DMS114 treated with DMSO at 0.1 percent for 48 hours (cell line): ENCODE measurements around the gene ST3GAL4.

Experiments
- DNase-seq: peaks from one replicate; lab custom pipeline; 2025; ENCODE audit not compliant: unreplicated experiment; lab: John Stamatoyannopoulos, UW

Gene ST3GAL4

GRCh38 chr11:126328938-126329643 is 26.4 kb upstream of the ST3GAL4 start:
- no peak for DNase-seq

GRCh38 chr11:126329644-126330211 is 25.8 kb upstream of the ST3GAL4 start:
- no peak for DNase-seq

- no peak for DNase-seq
These were observed 24.2 kb upstream of the ST3GAL4 start for GRCh38 chr11:126331286-126331685.

DNA sequence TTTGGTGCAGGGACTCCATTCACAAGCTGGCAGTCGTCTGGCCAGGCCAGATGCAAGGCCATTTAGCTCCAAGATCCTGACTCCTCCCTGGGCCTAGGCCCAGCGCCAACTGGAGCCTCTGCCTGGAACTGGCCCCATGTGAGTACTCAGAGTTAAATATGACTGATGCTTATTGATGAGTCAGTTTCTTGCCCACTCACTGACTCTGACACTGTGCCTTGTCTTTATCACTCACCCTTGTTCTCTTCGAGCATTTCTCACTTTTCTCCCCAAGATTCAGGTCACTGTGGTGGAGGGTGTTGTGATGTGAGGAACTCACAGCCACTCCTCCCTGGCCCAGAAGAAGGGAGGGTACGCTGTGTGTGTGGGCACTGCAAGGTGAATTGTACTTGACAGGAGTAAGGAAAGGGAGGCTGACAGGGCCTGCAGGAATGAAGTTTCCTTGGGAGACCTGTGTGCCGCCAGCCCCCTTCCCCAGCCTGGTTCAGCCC is 23.2 kb upstream of the ST3GAL4 start:
- no peak for DNase-seq

- DNase-seq: no peak
These were observed 22.3 kb upstream of the ST3GAL4 start for GRCh38 chr11:126333142-126333541.

- DNase-seq: no peak
These were observed 20.6 kb upstream of the ST3GAL4 start for GRCh38 chr11:126334659-126335462.

DNA sequence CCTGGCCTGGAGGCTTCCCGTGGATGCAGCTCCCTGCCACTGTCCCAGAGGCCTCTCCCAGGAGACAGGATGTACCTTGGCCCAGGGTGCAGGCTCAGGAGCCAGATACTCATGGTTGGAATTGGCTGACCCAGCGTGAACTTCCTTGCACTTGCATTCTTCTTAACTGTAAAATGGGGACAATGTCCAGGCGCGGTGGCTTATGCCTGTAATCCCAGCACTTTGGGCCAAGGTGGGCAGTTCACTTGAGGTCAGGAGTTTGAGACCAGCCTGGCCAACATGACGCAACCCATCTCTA is 20.1 kb upstream of the ST3GAL4 start:
- no peak for DNase-seq

DNA sequence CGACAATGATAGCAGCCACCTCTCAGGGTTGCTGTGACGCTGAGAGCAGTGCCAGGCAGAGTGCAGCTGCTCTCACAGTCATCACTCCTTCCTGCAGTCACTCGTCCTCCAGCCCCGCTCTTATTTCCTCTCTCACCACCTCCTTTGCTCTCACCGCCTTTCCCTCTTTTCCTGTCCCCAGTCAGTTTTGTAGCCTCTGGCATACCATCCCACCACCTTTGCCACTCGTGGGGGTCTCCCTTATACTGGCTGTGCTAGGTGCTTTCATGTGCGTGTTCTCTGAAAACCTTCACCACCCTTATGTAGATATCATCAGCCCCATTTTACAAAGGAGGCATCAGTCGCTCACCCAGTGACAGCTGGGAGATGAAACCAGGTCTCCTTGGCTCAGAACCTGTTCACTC is 19.3 kb upstream of the ST3GAL4 start:
- DNase-seq: no peak

- no peak for DNase-seq
These were observed 18.8 kb upstream of the ST3GAL4 start for GRCh38 chr11:126336671-126337101.

DNA sequence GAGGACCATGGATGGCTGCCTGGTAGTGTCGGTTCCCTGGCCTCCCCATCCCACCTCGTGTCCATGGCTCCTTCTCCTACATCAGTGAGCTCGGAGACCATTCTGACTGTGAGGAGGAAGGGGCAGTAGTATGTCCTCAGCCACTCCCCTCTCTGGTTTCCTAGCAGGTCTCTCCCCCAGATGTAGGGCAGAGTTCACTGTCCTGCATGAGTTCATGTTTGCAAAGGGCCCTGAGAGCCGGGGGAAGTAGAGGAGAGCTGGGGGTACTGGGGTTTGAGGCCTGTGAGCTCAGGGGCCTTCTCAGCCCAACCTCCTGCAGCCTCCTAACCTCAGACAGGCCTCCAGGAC is 18.4 kb upstream of the ST3GAL4 start:
- no peak for DNase-seq

GRCh38 chr11:126337474-126338241 is 17.8 kb upstream of the ST3GAL4 start:
- DNase-seq: no peak

GRCh38 chr11:126338346-126339055 is 17.0 kb upstream of the ST3GAL4 start:
- DNase-seq: no peak

DNA sequence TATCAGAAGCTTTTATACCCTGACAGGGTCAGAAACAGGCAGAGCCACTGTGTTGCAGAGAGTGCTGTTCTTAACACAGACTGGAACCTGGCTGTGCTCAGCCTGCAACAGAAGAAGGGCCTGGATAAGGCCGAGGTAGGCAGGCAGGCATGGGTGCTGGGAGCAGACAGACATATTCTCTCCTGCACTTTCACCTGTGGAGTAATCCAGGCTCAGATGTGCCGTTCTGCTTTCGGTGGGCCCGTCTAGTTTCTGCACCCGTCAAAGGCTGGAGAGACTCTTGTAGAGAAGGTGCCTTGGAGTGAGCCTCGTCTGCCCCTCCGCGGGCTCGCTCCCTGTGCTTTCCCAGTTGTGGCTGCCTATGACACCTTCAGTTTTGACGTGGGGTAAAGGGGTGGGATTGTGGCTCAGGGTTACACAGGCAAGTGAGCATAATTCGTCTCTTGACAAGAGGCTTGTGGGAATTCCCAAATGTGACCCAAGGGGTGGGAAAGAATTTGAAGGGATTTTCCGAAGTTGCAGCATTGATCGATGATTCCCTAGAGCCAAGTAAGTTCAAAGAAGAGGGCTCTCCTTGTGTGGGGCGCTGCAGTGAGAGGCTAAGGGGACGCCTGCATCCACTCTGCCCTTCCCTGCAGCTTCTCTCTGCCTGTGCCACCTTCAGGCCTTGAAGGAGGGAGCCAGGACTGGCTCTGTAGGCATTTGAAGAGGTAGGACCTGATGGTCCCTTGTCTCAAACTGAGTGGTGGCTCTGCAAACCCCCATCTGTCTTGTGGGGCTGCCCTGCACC is 16.2 kb upstream of the ST3GAL4 start:
- DNase-seq: no peak

GRCh38 chr11:126339863-126340434 is 15.5 kb upstream of the ST3GAL4 start:
- no peak for DNase-seq

DNA sequence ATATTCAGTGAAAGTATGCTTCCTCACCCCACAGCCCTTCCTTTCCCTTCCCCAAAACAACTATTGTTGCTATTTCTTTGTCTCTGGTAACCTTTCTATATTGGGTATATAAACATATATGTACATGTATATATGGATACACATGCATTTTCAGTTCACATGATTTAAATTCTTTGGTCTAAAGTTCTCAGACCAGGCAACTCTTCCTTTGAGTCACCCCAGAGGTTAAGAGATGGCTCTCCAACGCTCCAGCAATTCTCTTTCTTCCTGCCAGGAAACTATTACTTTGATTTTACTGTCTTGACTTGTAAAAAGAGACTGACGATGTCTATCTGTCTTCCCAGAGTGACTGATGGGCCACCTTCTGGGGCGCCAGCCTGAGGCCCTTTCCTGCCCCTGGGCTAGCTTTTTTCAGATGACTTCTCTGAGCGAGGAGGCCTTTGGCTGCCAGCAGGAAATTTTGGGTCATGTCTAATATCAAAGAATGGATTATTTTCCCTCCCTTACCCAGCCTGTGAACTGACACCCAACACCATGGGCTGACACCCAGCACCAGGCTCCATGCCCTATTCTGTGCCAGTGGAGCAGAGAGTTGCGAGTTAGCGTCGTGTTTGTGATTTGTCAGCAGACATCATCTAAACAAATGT is 14.4 kb upstream of the ST3GAL4 start:
- DNase-seq: no peak

DNA sequence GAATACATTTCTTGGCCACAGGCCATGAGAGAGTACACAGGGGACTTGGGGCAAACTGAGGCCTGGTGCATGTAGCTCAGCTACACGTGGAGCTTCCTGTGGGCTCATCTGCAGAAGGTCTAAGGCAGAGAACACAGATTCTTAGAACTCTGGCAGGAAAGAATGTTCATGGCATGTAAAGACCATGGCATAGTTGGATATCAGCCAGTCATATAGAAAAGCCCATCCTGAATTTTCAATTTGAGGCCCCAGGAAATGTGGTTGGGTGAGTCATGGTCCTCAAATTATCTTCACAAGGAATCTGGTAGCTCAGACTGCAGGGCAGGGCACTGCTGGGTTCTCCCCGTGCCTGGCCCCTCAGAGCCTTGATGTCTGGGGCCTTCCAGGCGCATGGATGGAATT is 13.7 kb upstream of the ST3GAL4 start:
- DNase-seq: no peak

GRCh38 chr11:126343051-126343450 is 12.4 kb upstream of the ST3GAL4 start:
- no peak for DNase-seq

GRCh38 chr11:126344141-126345080 is 11.1 kb upstream of the ST3GAL4 start:
- DNase-seq: no peak
